Measurements from ENCODE around the gene OR2B6. TPM values are rescaled to one million over a fixed set of nuclear protein-coding genes. Genes with fewer than 3 reads are reported as not detected.

OR2B6 gene
- total RNA-seq, 1 experiment from 2014 or later: 1.6 TPM

DNA sequence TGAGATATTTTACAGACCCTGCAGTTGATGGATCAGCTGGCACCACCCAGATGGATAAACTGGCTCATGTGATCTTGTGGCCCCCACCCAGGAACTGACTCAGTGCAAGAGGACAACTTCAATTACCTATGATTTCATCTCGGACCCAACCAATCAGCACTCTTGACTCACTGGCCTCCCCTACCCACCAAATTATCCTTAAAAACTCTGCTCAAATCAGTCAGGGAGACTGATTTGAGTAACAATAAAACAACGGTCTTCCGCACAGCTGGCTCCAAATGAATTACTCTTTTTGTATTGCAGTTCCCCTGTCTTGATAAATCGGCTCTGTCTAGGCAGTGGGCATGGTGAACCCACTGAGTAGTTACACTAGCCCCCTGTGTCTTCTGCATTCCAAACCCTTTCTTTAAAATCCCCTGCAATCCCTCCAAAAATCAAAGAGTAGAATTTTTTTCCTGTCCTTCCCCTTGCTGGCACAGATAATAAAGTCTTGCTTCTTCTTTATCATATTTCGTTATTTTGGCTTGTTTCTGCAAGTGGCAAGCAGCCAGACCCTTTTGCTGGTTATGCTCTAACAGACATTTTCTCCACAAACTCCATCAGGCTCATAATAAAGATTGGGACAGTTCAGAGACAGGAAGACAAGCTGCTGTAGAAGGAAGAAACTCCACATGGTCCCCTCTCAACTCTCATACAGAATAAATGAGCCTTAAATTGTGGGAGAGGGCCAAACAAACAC, 48.3 kb downstream of the OR2B6 start:
- BruUV-seq (replicated peaks): no TSS peak
- Histone ChIP-seq H3K9me3 (ENCODE audit: insufficient read depth, low read depth) (no peaks in the 10 kb centered on the region), H4K20me1 (ENCODE audit: insufficient read depth) (no peaks in the 10 kb centered on the region), H3K4me3 (no peak overlapping the region), H3K4me2 (no peak overlapping the region), H3K79me2 (ENCODE audit: low read depth) (no peaks in the 10 kb centered on the region), H2AFZ (no peak overlapping the region), H3K27me3 (ENCODE audit: insufficient read depth, low read depth) (no peaks in the 10 kb centered on the region), H3K27ac (no peak overlapping the region), H3K36me3 (ENCODE audit: low read depth) (no peaks in the 10 kb centered on the region), H3K9me2 (ENCODE audit: insufficient read depth) (no peaks in the 10 kb centered on the region), H3F3A (ENCODE audit: insufficient read depth, low read depth) (no peaks in the 10 kb centered on the region), H3K4me1 (replicated peaks; ENCODE audit: insufficient read depth) (no peaks in the 10 kb centered on the region)
- intact Hi-C loops (cut with micrococcal nuclease; ENCODE audit: unreplicated experiment): no loop called here
- POLR2A ChIA-PET (ENCODE audit: unreplicated experiment): no interaction called here
- no peak for DNase-seq
- CTCF ChIA-PET: no interaction called here
- TF ChIP-seq EZH2 (IDR thresholded peaks at IDR 0.05; ENCODE audit: low read depth): no peak
- TF ChIP-seq, protein P1, sequence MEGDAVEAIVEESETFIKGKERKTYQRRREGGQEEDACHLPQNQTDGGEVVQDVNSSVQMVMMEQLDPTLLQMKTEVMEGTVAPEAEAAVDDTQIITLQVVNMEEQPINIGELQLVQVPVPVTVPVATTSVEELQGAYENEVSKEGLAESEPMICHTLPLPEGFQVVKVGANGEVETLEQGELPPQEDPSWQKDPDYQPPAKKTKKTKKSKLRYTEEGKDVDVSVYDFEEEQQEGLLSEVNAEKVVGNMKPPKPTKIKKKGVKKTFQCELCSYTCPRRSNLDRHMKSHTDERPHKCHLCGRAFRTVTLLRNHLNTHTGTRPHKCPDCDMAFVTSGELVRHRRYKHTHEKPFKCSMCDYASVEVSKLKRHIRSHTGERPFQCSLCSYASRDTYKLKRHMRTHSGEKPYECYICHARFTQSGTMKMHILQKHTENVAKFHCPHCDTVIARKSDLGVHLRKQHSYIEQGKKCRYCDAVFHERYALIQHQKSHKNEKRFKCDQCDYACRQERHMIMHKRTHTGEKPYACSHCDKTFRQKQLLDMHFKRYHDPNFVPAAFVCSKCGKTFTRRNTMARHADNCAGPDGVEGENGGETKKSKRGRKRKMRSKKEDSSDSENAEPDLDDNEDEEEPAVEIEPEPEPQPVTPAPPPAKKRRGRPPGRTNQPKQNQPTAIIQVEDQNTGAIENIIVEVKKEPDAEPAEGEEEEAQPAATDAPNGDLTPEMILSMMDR (conservative IDR thresholded peaks at IDR 0.05): no peak

DNA sequence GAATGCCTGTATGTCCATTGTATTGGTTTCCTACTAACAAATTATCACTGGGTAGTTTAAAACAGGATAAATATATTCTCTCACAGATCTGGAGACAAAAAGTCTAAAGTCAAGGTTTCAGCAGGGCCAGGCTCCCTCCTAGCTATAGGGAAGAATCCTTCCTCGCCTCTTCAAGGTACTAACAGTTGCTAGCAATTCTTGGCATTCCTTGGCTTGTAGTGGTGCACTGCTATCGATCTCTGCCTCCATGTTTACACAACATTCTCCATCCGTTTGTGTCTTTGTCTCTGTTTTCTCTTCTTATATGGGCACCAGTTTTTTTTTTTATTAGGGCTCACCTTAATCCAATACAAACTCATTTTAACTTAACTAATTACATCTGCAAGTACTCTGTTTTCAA, 48.9 kb downstream of the OR2B6 start:
- no peak overlapping the region for H3K4me2 ChIP-seq
- no peaks in the 10 kb centered on the region for H3F3A ChIP-seq (ENCODE audit: insufficient read depth, low read depth)
- H3K79me2 ChIP-seq (ENCODE audit: low read depth): no peaks in the 10 kb centered on the region
- H3K4me1 ChIP-seq (replicated peaks; ENCODE audit: insufficient read depth): no peaks in the 10 kb centered on the region
- no peaks in the 10 kb centered on the region for H4K20me1 ChIP-seq (ENCODE audit: insufficient read depth)
- DNase-seq: no peak
- no peak overlapping the region for H3K27ac ChIP-seq
- BruUV-seq (replicated peaks): no TSS peak
- H3K9me2 ChIP-seq (ENCODE audit: insufficient read depth): no peaks in the 10 kb centered on the region
- H3K36me3 ChIP-seq (ENCODE audit: low read depth): no peaks in the 10 kb centered on the region
- CTCF ChIA-PET: no interaction called here
- POLR2A ChIA-PET (ENCODE audit: unreplicated experiment): no interaction called here
- H3K27me3 ChIP-seq (ENCODE audit: insufficient read depth, low read depth): no peaks in the 10 kb centered on the region
- H3K9me3 ChIP-seq (ENCODE audit: insufficient read depth, low read depth): no peaks in the 10 kb centered on the region
- no peak overlapping the region for H3K4me3 ChIP-seq
- intact Hi-C loops (cut with micrococcal nuclease; ENCODE audit: unreplicated experiment): no loop called here
- TF ChIP-seq EZH2 (IDR thresholded peaks at IDR 0.05; ENCODE audit: low read depth): no peak
- TF ChIP-seq, protein P1 (conservative IDR thresholded peaks at IDR 0.05): no peak
- no peak overlapping the region for H2AFZ ChIP-seq

Other genes with a start within 250 kb of the OR2B6 start
- gene OR2B2, start 44.8 kb upstream of the OR2B6 start, total RNA-seq (2021): not detected in 2 replicates
- 10.5 and 12.6 TPM in 2 replicates for gene ZNF165, start 123.3 kb downstream of the OR2B6 start, total RNA-seq (2021)
- gene ZSCAN16, start 167.4 kb downstream of the OR2B6 start, total RNA-seq (2021): 5.6 and 5.9 TPM in 2 replicates
- 27.2 and 31.5 TPM in 2 replicates for gene ZKSCAN8, start 184.6 kb downstream of the OR2B6 start, total RNA-seq (2021)